Stimulated activated CD8-positive, alpha-beta memory T cell treated with anti-CD3 and anti-CD28 coated beads, Interleukin-4, amount 100 ng/mL, for 1 hour (primary cell): ENCODE measurements around the gene NTN5.

Experiments
- DNase-seq, 2 donors: peaks; one replicate each; pipeline ENCODE4 v3.0.0-alpha.2; 2020; ENCODE audit warnings: low read depth in 2 of 2, low spot score in 1 of 2

NTN5 gene

DNA sequence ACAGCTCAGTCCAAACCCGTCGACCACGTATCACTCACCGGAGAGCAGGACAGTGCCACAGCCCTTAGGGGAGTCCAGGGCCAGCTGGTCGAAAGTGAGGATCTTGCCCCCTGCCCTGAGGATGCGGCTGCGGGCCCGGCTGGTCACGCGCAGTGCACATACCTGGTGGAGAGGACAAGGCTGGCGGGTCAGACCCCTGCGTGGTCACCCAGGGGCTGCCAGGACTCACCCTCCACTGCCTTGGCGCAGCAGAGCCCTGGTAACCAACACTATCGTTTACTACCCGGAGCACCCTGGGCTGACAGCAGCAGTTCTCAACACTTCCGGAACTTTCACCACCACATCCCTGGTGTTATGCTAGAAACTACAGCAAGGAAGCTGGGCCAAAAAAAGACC is 56.8 kb downstream of the NTN5 start:
- no peak for DNase-seq

DNA sequence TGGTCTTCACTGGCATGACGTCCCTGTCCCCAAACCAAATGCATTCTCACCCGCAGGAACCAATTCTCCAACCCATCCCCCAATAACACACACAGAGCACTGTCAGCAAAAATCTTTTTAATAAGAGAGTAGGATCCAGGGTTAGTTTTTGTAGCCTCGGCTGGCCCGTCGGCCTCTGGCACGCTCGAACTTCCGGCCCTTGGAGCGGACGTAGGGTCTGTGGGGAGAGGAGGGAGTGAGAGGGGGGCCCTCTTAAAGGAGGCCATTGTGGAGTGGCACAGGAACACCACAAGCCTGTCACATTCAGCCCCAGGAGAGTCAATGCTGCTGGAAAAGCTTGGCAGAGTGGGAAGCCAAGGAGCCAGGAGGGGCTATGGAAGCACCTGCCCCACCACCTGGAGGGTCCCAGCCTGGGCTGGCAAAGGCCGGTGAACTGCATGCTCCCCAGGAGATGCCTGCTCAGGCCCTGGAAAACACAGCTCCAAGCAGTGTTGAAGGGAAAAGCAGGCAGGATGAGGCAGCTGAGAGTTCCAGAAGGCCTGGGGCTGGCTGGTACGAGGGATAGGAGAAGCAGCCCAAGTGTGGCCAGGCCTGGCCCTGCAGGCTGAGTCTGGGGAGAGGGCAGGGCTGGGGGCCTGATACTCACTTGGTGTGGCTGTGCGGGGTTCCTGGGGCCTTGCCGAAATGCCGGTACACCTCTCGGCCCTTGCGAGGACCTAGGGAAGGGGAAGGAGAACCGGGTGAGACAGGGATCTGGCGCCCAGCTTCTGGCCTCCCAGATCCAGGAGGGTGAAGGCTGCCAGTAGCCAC is 57.4 kb downstream of the NTN5 start:
- DNase-seq: no peak

DNA sequence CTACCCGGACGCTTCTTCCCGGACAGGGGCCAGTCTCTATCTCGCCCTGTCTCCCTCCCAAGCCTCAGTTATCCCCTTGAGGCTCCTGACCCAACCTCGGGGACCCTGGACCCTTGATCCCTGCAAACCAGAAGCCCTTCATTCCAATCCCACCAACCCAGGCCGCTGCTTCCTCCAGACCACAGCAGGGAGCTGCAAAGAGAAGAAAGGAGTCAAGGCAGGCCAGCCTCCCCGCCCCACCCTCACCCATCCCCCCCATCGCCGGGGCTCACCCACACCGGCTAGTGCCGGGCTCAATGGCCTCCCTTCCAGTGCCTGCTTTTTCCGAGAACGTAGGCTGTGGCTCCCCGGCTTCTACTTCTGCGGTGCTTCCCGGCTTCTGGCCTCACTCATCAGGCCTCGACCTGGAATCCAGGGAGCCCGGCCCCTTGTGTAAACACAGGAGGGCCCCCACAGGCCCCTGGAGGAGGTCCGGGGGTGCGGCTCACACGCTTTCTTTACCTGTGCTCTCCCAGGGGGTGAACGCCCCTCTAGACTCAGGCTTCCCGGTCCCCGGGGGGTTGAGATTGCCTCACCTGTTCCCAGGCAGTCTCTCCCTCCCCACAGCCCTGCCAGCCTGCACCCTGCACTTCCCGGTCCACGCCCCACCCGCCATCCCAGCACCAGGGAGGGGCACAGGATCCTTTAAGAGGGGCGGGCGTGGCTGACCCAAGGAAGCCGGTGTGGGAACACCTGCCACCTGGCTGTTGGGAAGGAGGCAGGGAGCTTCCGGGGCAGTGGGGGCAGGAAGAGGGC is 58.2 kb downstream of the NTN5 start, which contains the start of gene FAM83E:
TSS of gene FAM83E (minus strand) at position 641 of the 795 bp plus-strand sequence. CDS start 1,704 bp downstream, outside the sequence.
- no peak for DNase-seq

DNA sequence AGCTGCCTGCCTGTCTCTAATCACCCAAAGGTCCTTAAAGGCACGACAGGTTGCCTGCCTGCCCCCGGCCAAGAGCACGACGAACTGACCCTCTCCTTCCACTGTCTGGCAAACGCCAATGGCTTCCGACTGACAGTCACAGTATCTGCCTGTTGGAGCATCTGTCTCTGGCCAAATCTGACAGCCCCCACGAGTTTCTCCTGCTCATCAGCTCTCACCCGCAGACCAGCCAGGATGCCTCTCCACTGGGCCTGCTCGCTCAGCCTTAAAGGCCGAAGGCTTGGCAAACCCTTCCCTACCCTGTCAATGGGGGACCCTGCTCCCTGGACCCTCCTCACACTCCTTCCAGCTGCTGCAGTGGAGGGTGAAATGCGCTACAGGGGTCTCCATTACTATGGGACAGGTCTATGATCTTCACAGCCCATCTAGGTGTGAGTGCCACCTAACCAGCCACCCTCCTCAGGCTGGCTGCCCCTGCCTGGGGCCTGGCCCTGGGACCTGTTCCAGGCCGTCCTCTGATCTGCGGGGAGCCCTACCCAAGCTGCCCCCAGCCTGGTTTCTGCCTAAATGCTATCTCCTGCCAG is 58.9 kb downstream of the NTN5 start:
- DNase-seq: no peak

DNA sequence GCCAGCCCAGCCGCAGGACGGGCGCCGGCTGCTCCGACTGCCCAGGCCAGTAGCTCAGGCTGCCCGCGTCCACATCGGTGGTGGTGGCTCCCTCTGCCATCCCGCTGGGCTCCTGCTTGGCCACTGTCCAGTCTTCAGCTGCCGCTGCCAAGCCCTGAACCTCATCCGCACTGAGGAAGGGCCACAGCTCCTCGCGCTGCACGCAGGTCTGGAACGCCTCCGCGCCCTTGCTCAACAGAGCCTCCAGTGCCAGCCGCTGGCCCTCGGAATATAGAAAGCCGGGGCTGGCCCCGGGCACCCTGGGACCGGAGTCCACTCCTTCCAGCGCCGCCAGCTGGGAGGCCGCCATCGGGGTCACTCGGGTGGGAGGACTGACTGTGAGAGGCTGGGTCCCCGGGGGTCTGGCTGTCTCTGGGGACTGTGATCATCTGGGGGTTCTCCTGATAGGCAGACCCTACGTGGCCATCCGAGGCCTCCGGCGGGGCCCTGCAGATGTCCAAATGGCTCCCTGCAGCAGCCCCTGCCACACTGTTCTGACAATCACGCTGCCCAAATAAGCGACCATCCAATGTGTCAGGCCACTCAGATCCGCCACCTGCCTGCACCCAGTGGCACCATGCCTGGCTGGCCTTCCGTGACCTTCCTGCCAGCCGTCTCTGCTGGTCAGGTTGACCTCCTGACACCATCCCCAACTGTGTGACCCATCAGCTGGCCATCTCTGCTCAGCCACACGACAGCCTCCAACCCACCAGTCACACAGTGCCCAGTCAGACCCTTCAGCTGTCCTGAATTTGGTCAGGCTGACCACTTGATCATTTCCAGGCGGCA is 59.6 kb downstream of the NTN5 start:
- no peak for DNase-seq

DNA sequence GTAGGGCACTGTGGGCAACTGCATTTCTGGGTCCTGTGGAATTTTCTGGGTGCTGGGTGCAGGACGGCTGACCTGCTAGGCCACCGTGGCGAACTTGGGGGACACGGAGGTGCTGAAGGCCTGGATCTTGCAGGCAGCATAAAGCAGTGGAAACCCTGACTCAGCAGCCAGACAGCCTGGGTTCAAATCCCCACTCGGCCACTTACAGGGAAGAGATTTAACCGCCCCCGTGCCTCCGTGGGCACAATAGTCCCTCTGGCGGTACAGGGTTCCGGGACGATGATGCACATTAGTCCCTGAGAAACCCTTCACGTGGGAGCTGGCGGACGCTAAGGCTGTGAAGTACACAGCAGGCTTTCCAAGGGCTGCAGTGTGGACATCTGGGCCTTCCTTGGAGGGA is 60.9 kb downstream of the NTN5 start:
- DNase-seq: no peak
